Measurements from ENCODE around the gene NFKB1.
"Not testable (repeated sequence)": the region's sequence is repeated elsewhere in the genome, so short reads cannot be mapped to it uniquely, and the experiment has no call there.

NFKB1 gene

GRCh38 chr4:102604222-102604940 is 103.2 kb downstream of the NFKB1 start:
- no peak for DNase-seq

- DNase-seq = no peak
Observed at GRCh38 chr4:102606261-102606660, 105.1 kb downstream of the NFKB1 start.

DNA sequence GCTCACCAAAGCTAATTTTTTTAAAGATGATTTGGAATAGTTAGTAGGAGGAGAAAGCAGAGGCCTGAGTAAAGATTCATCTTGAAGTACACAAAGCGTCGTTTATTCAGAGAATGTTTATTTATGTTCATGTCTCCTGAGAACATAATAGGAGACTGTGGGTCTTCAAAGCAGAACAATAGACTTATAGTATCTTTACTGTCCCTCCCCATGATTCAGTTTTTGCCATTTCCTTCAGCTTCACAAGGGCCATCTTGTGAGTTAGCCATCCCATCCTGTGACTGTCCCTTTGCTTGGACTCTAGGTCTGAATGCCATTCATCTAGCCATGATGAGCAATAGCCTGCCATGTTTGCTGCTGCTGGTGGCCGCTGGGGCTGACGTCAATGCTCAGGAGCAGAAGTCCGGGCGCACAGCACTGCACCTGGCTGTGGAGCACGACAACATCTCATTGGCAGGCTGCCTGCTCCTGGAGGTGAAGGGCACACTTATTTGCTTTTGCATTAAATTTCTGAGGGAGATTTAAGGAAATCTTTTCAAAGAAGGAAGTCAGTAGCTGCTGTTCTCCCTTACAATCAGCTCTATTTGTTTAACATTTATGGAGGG is 105.8 kb downstream of the NFKB1 start:
- DNase-seq = no peak

GRCh38 chr4:102608190-102608589 is 107.0 kb downstream of the NFKB1 start:
- DNase-seq = no peak

DNA sequence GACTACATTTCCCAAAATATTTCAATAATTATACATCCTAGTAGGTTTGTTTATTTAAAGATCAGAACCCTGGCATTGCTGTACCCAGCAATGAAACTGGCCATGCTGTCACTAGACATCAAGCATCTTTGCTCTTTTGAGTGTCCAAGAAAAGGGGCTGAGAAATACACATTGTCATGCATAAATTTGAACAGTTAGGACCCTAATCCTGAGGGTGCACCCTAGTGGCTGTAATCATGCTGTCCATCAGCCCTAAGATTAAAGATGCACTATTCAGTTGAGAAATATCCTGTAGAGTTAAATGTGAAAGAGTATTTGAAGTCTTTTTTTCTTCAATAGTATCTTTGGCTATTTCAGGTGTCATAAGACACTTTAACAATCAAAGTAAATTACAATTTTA is 108.8 kb downstream of the NFKB1 start:
- DNase-seq = no peak

DNA sequence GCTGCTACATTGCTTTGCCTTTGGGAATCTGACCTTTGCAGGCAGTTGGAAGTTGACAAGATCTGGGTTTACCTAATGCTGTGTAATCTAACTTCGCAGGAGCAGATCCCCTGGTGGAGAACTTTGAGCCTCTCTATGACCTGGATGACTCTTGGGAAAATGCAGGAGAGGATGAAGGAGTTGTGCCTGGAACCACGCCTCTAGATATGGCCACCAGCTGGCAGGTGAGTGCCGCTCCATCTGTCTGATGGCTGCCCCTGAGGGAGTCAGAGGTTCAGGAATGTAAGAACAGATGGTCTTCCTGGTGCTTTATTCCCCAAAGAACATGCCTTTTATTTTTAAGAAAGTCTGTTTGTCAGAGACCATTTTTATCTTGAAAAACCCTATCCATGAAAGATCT is 109.3 kb downstream of the NFKB1 start:
- DNase-seq = no peak

GRCh38 chr4:102612210-102612609 is 111.1 kb downstream of the NFKB1 start:
- DNase-seq = no peak

DNA sequence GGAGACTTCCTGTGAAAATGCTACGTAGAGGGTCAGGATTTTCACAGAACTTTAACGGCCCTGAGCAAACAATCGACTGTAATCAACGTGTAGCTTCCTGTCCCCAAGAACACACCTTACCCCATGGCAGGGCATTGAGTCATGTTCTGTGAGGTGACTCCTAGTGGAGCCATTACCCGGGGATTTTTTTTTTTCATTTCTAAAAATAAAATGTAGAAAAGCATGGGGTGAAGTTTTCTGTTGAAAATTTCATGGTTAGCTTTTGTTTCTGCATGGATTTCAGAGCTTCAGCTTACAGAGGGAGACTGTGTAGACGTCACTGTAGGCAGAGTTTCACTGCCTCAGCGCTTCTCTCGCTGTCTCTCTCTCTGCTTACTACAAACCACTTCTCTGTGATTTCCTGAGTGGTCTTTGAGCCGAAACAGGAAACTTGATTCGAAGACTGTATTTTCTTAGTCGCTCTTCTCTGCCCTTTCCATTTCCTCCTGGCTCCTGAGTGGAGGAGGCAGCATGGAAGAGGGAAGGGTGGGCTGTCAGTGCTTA is 111.7 kb downstream of the NFKB1 start:
- DNase-seq = peak; percentile 48 to 78

DNA sequence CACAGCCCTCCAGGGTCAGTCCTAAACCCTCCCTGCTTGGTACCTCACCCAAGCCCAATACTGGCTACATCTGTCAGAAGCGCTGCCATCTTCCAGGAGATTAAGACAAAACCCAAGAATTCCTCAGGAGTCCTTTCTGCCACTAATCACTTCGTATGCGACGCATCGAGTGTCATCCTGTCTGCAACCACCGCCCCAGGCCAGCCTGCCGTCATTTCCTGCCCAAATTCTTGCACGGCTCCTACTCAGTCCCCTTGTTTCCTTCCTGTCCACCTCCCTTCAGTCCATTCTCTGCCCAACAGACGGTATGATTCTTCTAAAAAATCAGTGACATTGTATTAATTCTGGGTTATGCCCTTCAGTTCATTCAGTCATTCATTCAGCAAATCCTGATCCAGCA is 113.6 kb downstream of the NFKB1 start:
- peak; percentile 43 to 70 for DNase-seq

- no peak for DNase-seq
Observed at GRCh38 chr4:102616636-102617035, 115.5 kb downstream of the NFKB1 start.

GRCh38 chr4:102619021-102619420 is 117.9 kb downstream of the NFKB1 start:
- DNase-seq = not testable (repeated sequence)

GRCh38 chr4:102619776-102620631 is 118.8 kb downstream of the NFKB1 start:
- not testable (repeated sequence) for DNase-seq

DNA sequence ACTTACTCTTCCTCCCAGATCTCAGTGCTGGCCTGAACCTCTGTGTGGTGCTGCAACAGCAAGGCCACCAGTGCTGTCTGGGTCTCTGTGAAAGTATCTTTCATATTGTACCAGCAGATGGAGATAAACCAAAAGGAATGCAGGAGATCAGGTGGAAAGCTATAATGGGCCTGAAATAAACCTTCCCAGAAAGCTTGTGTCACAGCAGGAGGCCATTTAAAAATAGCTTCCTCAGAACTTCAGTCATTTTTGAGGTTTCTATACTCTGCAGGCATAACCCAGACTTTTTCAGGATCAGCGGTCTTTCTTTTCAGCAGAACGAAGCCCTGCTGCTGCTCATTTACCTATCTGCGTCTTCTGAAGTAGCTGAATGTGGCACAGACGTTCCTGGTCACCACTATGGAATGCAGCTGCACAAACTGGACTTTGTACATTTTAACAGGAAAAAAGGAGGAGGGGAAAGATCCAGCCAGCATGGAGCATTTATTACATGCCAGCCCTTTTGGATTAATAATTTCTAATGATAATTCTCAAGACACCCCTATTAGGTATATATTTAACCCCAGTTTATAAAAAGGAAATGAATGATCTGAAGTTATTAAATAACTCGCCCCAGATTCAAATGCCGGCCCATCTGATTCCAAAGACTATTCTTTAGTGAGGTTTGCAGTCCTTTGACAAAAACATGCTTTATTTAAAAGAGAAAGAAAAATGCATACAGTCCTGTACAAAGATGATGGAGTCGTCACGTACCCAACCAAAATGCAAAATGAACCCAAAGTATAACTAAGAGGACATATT is 119.7 kb downstream of the NFKB1 start:
- DNase-seq = peak in 1 of 2 donors; percentile 41

GRCh38 chr4:102623622-102624021 is 122.5 kb downstream of the NFKB1 start:
- no peak for DNase-seq

- no peak for DNase-seq
Observed at GRCh38 chr4:102624505-102624904, 123.3 kb downstream of the NFKB1 start.

DNA sequence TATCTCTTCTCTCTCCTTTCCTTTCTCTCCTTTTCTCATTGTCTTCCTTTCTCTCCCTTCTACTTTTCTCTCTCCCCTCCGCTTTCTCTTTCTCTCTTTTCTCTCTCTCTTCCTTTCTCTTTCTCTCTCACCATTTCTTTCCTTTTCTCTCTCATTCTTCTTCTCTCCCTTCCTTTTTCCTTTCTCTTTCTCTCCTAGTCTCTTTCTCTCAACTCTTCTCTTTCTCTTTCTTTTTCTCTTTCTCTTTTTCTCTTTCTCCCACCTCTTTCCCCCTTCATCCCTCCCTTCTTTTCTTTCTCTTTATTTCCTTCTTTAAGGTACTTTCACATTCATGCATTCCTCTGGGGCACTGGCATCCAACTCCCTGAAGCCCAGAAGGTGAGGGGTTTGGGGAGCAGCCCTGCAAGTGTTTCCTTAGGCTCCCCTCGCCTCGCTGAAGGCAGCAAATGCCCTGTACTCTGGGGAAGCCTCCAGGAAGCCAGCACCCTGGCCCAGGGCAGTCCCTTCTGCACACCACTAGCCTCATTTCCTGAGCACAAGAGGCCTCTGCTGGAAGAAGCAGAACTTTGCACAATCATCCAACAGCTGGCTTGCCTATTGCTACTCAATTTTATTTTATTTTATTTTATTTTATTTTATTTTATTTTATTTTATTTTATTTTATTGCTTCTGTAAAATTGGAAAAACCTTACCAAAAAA is 124.2 kb downstream of the NFKB1 start:
- peak; percentile 75 to 86 for DNase-seq

- no peak for DNase-seq
Observed at GRCh38 chr4:102627831-102628523, 126.8 kb downstream of the NFKB1 start.

DNA sequence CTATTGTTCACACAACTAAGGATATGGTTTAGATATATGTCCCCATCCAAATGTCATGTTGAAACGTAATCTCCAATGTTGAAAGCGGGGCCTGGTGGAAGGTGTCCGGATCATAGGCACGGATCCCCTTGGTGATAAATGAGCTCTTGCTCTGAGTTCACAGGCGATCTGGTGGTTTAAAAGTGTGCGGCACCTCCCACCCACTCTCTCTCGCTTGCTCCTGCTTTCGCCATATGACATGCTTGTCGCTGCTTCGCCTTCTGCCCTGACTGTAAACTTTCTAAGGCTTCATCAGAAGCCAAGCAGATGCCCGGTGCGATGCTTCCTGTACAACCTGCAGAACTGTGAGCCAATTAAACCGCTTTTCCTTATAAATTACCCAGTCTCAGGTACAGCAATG is 128.5 kb downstream of the NFKB1 start:
- no peak for DNase-seq

- no peak for DNase-seq
Observed at GRCh38 chr4:102631616-102632015, 130.5 kb downstream of the NFKB1 start.

DNA sequence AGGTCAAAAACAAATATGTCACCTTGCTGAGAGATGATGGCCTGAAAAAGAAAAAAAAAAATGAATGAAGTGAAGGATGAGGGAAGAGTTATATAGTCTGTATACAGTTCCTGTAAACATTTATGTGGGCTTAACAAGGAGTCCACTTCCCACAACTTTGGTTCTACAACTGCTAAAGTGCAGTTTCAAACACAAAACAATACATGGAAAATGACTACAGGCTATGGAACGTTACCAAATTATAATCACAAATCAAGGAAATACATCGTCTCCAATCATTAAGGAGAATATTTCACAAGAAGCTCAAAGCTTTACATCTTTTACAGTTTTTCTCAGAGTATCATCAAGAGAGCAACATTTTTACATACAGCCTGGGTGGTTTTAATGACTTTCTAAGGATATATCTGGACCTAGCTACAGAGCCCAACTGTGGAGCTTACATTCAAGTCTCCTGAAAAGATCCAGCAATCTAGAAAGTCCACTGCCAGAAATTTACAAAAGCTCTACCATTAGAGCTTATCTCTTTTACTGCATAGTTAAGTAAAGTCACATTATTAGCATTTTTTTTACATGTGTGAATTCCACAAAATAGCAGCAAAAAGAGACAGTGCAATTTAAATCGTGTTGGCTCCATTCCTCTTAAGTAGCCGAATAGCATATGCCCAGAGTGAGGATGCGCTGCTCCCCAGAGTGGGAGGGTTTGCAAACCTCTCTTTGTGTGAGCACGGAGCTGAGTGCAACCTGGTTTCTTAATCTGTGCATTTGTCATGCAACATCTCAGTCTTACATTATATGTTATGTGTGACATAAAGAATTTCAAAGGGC is 131.3 kb downstream of the NFKB1 start:
- no peak for DNase-seq

Measured in CD4-positive, alpha-beta T cell treated with Interferon alpha-2 for 1 hour (primary cell).